IMR-90 (cell line): ENCODE data around the gene NFYC. TPM values are rescaled to one million over a fixed set of nuclear protein-coding genes. Genes with fewer than 3 reads are reported as not detected.

Experiments
- ATAC-seq: fragments of 200-7000 bp; cut with Tn5 transposase; 2 replicates; pipeline ENCODE4 v1.9.1; 2020; ENCODE audit warnings: low read depth, mild to moderate bottlenecking, moderate library complexity
- BruUV-seq: library from RNA; stranded (reverse); fragments of 400-500 nt; replicated peaks from 2 replicates; lab custom pipeline; 2021; lab: Mats Ljungman, UMichigan
- CTCF ChIA-PET: fragments of 300-600 bp; formaldehyde crosslinking; extraction: SDS; loops from one replicate; lab custom pipeline; 2021; ENCODE audit warnings: antibody characterized with exemption; lab: Yijun Ruan, JAX
- POLR2A ChIA-PET: fragments of 300-600 bp; sonication (Branson Sonifier 250); formaldehyde crosslinking; loops from one replicate; lab custom pipeline; 2022; ENCODE audit warnings: antibody characterized with exemption; ENCODE audit not compliant: unreplicated experiment; lab: Charles Lee
- DNase-seq: peaks from one replicate; pipeline ENCODE4 v3.0.0; 2013
- H2AFZ ChIP-seq: replicated peaks from 2 replicates; pipeline ENCODE3; 2013; ENCODE audit warnings: low read length, mild to moderate bottlenecking; ENCODE audit not compliant: poor library complexity
- H2AK5ac ChIP-seq: 2 replicates; pipeline ENCODE4 v1.6.1; 2013; ENCODE audit warnings: low read depth, low read length, inconsistent platforms
- H2AK9ac ChIP-seq: replicated peaks from 2 replicates; pipeline ENCODE3; 2013; ENCODE audit warnings: mild to moderate bottlenecking, low read depth, low read length, moderate library complexity; ENCODE audit not compliant: poor library complexity
- H2BK120ac ChIP-seq: 2 replicates; pipeline ENCODE4 v1.6.1; 2013; ENCODE audit warnings: low read depth, low read length, inconsistent platforms
- H2BK15ac ChIP-seq: 3 replicates; pipeline ENCODE4 v1.6.1; 2013; ENCODE audit warnings: low read depth, low read length, inconsistent platforms
- H2BK20ac ChIP-seq: 2 replicates; pipeline ENCODE4 v1.6.1; 2013; ENCODE audit warnings: low read depth, mild to moderate bottlenecking, inconsistent platforms, low read length, moderate library complexity
- H2BK5ac ChIP-seq: 2 replicates; pipeline ENCODE4 v1.6.1; 2013; ENCODE audit warnings: mild to moderate bottlenecking, low read depth, low read length, inconsistent platforms; ENCODE audit not compliant: poor library complexity, severe bottlenecking
- H3K14ac ChIP-seq: replicated peaks from 2 replicates; pipeline ENCODE4 v1.6.1; 2013; ENCODE audit warnings: low read depth, low read length, inconsistent platforms
- H3K18ac ChIP-seq: 2 replicates; pipeline ENCODE4 v1.6.1; 2013; ENCODE audit warnings: low read depth, low read length, control low read depth
- H3K23ac ChIP-seq: 2 replicates; pipeline ENCODE4 v1.6.1; 2013; ENCODE audit warnings: low read depth, low read length, inconsistent platforms
- H3K27ac ChIP-seq: 2 replicates; pipeline ENCODE4 v1.5.1; 2013; ENCODE audit warnings: mild to moderate bottlenecking, control low read depth, low read length; ENCODE audit not compliant: insufficient read depth
- H3K27me3 ChIP-seq: 2 replicates; pipeline ENCODE4 v1.6.1; 2013; ENCODE audit warnings: low read length; ENCODE audit not compliant: control insufficient read depth, insufficient read depth
- H3K36me3 ChIP-seq: 2 replicates; pipeline ENCODE4 v1.6.1; 2013; ENCODE audit warnings: low read length, mixed read lengths; ENCODE audit not compliant: control insufficient read depth, insufficient read depth
- H3K4ac ChIP-seq: 2 replicates; pipeline ENCODE4 v1.6.1; 2013; ENCODE audit warnings: low read depth, low read length, inconsistent platforms
- H3K4me1 ChIP-seq: 2 replicates; pipeline ENCODE4 v1.6.1; 2013; ENCODE audit warnings: low read length, mixed read lengths; ENCODE audit not compliant: control insufficient read depth, insufficient read depth
- H3K4me2 ChIP-seq: 2 replicates; pipeline ENCODE4 v1.6.1; 2013; ENCODE audit warnings: low read depth, mild to moderate bottlenecking, control low read depth, low read length, moderate library complexity
- H3K4me3 ChIP-seq: 2 replicates; pipeline ENCODE4 v1.5.1; 2013; ENCODE audit warnings: low read depth, mild to moderate bottlenecking, control low read depth, low read length, moderate library complexity; ENCODE audit not compliant: insufficient read depth
- H3K56ac ChIP-seq: 2 replicates; pipeline ENCODE4 v1.6.1; 2013; ENCODE audit warnings: low read length, inconsistent platforms; ENCODE audit not compliant: insufficient read depth; ENCODE audit errors: extremely low read depth
- H3K79me1 ChIP-seq, 2 experiments: 2 replicates each; pipeline ENCODE4 v1.6.1; 2013; ENCODE audit warnings: low read length in 2 of 2, inconsistent platforms in 1 of 2, low read depth in 1 of 2
- H3K9ac ChIP-seq: 2 replicates; pipeline ENCODE4 v1.6.1; 2013; ENCODE audit warnings: low read depth, low read length, control low read depth
- H3K9me1 ChIP-seq: 2 replicates; pipeline ENCODE4 v1.6.1; 2013; ENCODE audit warnings: low read length, inconsistent platforms; ENCODE audit not compliant: insufficient read depth
- H3K9me3 ChIP-seq: 2 replicates; pipeline ENCODE4 v1.6.1; 2013; ENCODE audit warnings: low read length; ENCODE audit not compliant: control insufficient read depth, insufficient read depth
- H4K20me1 ChIP-seq: 2 replicates; pipeline ENCODE4 v1.6.1; 2013; ENCODE audit warnings: low read length, inconsistent platforms; ENCODE audit not compliant: insufficient read depth
- H4K5ac ChIP-seq: 2 replicates; pipeline ENCODE4 v1.6.1; 2013; ENCODE audit warnings: mild to moderate bottlenecking, low read depth, low read length, control low read depth
- H4K8ac ChIP-seq, 2 experiments: 2 replicates each; pipeline ENCODE4 v1.6.1; 2013; ENCODE audit warnings: low read depth in 2 of 2, low read length in 2 of 2, control low read depth in 1 of 2, inconsistent platforms in 1 of 2
- H4K91ac ChIP-seq: 2 replicates; pipeline ENCODE4 v1.6.1; 2013; ENCODE audit warnings: low read depth, low read length, inconsistent platforms; ENCODE audit not compliant: insufficient read depth
- CEBPB ChIP-seq: IDR thresholded peaks from 2 replicates; pipeline ENCODE4 v1.6.1; 2012; ENCODE audit warnings: low read depth, low read length, improper control_type of control experiment
- MAFK ChIP-seq: IDR thresholded peaks from 2 replicates; pipeline ENCODE4 v1.6.1; 2012; ENCODE audit warnings: low read depth, low read length, improper control_type of control experiment
- NFE2L2 ChIP-seq: fragments of 150-350 bp; IDR thresholded peaks from 2 replicates; pipeline ENCODE4 v1.6.1; 2016; ENCODE audit warnings: low read depth, mild to moderate bottlenecking, low read length
- RAD21 ChIP-seq: IDR thresholded peaks from 2 replicates; pipeline ENCODE4 v1.6.1; 2012; ENCODE audit warnings: low read length, improper control_type of control experiment
- RCOR1 ChIP-seq: IDR thresholded peaks from 2 replicates; pipeline ENCODE4 v1.6.1; 2012; ENCODE audit warnings: mild to moderate bottlenecking, low read length, improper control_type of control experiment; ENCODE audit not compliant: insufficient replicate concordance
- RFX5 ChIP-seq: IDR thresholded peaks from 2 replicates; pipeline ENCODE4 v1.8.0; 2012; ENCODE audit warnings: low read depth, mild to moderate bottlenecking, low read length, moderate library complexity
- SMC3 ChIP-seq: fragments of 150-350 bp; IDR thresholded peaks from 2 replicates; pipeline ENCODE4 v1.6.1; 2016; ENCODE audit warnings: low read depth, mild to moderate bottlenecking, antibody characterized with exemption, low read length, moderate library complexity
- WGBS, 2 experiments: methylation state at CpG; one replicate each; pipeline versions ENCODE4 v1.1.5 to v1.1.7; 2013; ENCODE audit warnings: missing lambda C conversion rate in 2 of 2; ENCODE audit not compliant: insufficient read length in 1 of 2; ENCODE audit errors: extremely low coverage in 2 of 2; 5-methylcytosine and 5-hydroxymethylcytosine counted together
- dilution Hi-C: fragments of 300-500 bp; cut with HindIII; formaldehyde crosslinking; loops from one replicate; pipeline ENCODE4 v1.14.3; 2018; ENCODE audit warnings: low sequenced_read_pairs; ENCODE audit not compliant: unreplicated experiment
- in situ Hi-C: fragments of 300-500 bp; cut with MboI; formaldehyde crosslinking; loops from 3 replicates; pipeline ENCODE4 v1.14.3; 2019; ENCODE audit warnings: low sequenced_read_pairs, inconsistent platforms, mixed read lengths
- intact Hi-C: fragments of 100-400 bp; cut with micrococcal nuclease; formaldehyde crosslinking; loops from 2 replicates; pipeline ENCODE4 v1.10.0; 2022
- polyA plus RNA-seq, 3 experiments: library from polyadenylated mRNA; depleted of rRNA; stranded (reverse); fragments of >200 nt; gene quantifications; 2 replicates each; pipeline ENCODE4 v1.2.3, GENCODE V29; 2012; ENCODE audit warnings: low replicate concordance in 1 of 3
- total RNA-seq: library from RNA; depleted of rRNA; stranded (reverse); fragments of >200 nt; gene quantifications from 2 replicates; pipeline ENCODE4 v1.2.3, GENCODE V29; 2012
- TF ChIP-seq, protein P1 (sequence below): fragments of 150-350 bp; IDR thresholded peaks from 2 replicates; pipeline ENCODE4 v1.6.1; 2016; ENCODE audit warnings: low read depth, mild to moderate bottlenecking, low read length, moderate library complexity, borderline replicate concordance

NFYC gene
- total and polyA plus RNA-seq, 2 of the 4 experiments (the other 2 are of a cell fraction) = 45.2 to 62.2 TPM

DNA sequence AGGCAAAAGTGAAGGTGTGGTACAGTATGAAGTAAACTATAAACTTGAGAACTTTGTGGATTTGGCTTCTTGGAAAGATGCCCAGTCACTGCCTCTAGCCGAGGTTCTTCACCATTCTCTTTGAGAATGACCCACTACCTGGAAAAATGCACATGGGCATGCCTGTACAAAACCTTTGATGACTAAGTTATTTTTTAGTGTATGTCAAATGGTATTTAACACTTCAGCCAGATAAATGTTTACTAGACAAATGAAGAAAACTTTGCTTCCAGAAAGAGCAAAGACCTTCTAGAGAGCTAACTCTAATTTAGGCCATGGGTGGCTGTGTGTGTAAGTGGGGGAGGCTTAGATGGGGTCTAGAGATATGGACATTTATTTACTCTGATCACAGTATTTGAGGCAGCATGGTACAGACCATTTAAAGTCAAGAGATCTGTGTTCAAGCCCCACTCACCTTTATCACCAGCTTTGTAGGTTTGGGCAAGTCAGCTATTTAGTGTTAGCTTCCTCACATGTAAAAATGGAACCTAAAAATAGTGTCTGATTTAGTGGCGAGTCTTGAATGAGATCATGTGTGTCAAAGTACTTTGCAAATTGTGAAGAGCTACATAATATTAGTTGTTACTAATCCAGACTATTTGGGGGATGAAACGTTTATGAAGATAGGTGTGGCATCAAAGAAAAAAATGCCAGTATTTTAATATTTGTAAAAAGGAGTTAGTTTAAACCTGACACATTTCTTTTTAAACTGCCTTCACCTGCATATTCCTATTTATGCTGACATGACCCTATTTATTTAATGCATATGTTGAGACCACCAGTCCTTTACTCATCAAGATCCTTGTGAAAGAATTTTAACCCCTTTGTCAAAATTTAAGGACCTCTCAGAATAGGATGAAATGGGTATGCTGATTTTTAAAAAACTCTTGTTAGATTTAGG lies 20.2 kb downstream of the NFYC start:
- H3K9me1 ChIP-seq = peaks cover 5% of the 10 kb centered on the region
- H3K9me3 ChIP-seq = no peaks in the 10 kb centered on the region
- peak overlapping the region; percentile 86 for H3K4me2 ChIP-seq
- no TSS peak for BruUV-seq
- peak overlapping the region; percentile 77 for H2BK120ac ChIP-seq
- intact Hi-C loops (no loop called here), in situ Hi-C loops (no loop called here), dilution Hi-C loops (no loop called here)
- H3K4ac ChIP-seq = peak overlapping the region; percentile 79
- H2AK5ac ChIP-seq = peak overlapping the region; percentile 81; the same call in 1 of the 2 replicates
- no peaks in the 10 kb centered on the region for H4K20me1 ChIP-seq
- H2BK20ac ChIP-seq = peak overlapping the region; percentile 88
- H3K56ac ChIP-seq = peak overlapping the region; percentile 27; the same call in 1 of the 2 replicates
- peak overlapping the region; percentile 27; the same call in 1 of the 2 replicates for H3K9ac ChIP-seq
- H3K4me3 ChIP-seq = no peak overlapping the region
- DNase-seq (peak; percentile 69), ATAC-seq (0 out of 2 replicates have a peak, but pooled peaks have one; percentile 4)
- CTCF ChIA-PET = no interaction called here
- H3K14ac ChIP-seq = peak overlapping the region; percentile 35
- POLR2A ChIA-PET = no interaction called here
- 0 out of 2 replicates have a peak, but pooled peaks cover 1% of the 10 kb centered on the region for H3K36me3 ChIP-seq
- H3K27ac ChIP-seq = peak overlapping the region; percentile 73; the same call in 1 of the 2 replicates
- WGBS, 2 experiments = 80% methylated on average over 1 of the region's 3 CpGs; no CpG with 5 or more reads in 1 of the 2 experiments
- peak overlapping the region; percentile 67; the same call in 2 of the 3 replicates for H2BK15ac ChIP-seq
- H3K27me3 ChIP-seq = no peaks in the 10 kb centered on the region
- H2BK5ac ChIP-seq = peak overlapping the region; percentile 89
- peak overlapping the region; percentile 57 for H3K23ac ChIP-seq
- peak overlapping the region; percentile 84 for H2AK9ac ChIP-seq
- H4K5ac ChIP-seq = peak overlapping the region; percentile 58
- H3K4me1 ChIP-seq = peaks cover 3% of the 10 kb centered on the region
- TF ChIP-seq MAFK (peak; percentile 77), RAD21 (no peak), RFX5 (no peak), RCOR1 (no peak), SMC3 (no peak), CEBPB (no peak), NFE2L2 (no peak)
- TF ChIP-seq, protein P1, sequence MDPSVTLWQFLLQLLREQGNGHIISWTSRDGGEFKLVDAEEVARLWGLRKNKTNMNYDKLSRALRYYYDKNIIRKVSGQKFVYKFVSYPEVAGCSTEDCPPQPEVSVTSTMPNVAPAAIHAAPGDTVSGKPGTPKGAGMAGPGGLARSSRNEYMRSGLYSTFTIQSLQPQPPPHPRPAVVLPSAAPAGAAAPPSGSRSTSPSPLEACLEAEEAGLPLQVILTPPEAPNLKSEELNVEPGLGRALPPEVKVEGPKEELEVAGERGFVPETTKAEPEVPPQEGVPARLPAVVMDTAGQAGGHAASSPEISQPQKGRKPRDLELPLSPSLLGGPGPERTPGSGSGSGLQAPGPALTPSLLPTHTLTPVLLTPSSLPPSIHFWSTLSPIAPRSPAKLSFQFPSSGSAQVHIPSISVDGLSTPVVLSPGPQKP = no peak
- H3K79me1 ChIP-seq = peaks cover 33 to 53% of the 10 kb centered on the region in 2 experiments
- H4K91ac ChIP-seq = peak overlapping the region; percentile 22; the same call in 1 of the 2 replicates
- peak overlapping the region; percentile 86; the same call in 1 of the 2 replicates for H3K18ac ChIP-seq
- peak overlapping the region in 1 of 2 experiments; percentile 45; a peak in 2 of 4 replicates for H4K8ac ChIP-seq
- no peak overlapping the region for H2AFZ ChIP-seq
